ENCODE data around the gene EPHA8. TPM values are rescaled to one million over a fixed set of nuclear protein-coding genes. Genes with fewer than 3 reads are reported as not detected.

EPHA8 gene
- total and polyA plus RNA-seq, 9 of the 15 experiments (the other 6 are each of a cell fraction or from before 2014, with no cell fraction given): not detected

- TF ChIP-seq REST (IDR thresholded peaks at IDR 0.05; ENCODE audit: borderline replicate concordance) (0 out of 2 replicates have a peak, but pooled peaks have one; percentile 6), REST (CRISPR knock-in tag; IDR thresholded peaks at IDR 0.05; ENCODE audit: low read depth) (no peak)
These were observed 35.6 kb upstream of the EPHA8 start (continued) for GRCh38 chr1:22527555-22528296.

Measured in K562 (cell line).